ENCODE results near the gene BLVRB. TPM values are rescaled to one million over a fixed set of nuclear protein-coding genes. Genes with fewer than 3 reads are reported as not detected.
"Not testable (repeated sequence)": the region's sequence is repeated elsewhere in the genome, so short reads cannot be mapped to it uniquely, and the experiment has no call there.

BLVRB gene
- total and polyA plus RNA-seq, 2 of the 8 experiments (the other 6 are each of a cell fraction or from before 2014, with no cell fraction given), result 28.7 to 182 TPM

GRCh38 chr19:40431698-40432097, 33.8 kb downstream of the BLVRB start:
- no peak overlapping the region for H2AFZ ChIP-seq (ENCODE audit: low read length)
- H4K8ac ChIP-seq (ENCODE audit: extremely low read depth, insufficient read depth, low read length), result no peak overlapping the region
- no peak overlapping the region for H3K23ac ChIP-seq (ENCODE audit: insufficient read length)
- H3K18ac ChIP-seq (ENCODE audit: extremely low read depth, low read length), result no peak overlapping the region
- H3K4me3 ChIP-seq (ENCODE audit: extremely low read depth in 1 of 4, insufficient read depth in 2 of 4, low read depth in 3 of 4, low read length in 4 of 4), result no peak overlapping the region
- no peak overlapping the region for H3K27ac ChIP-seq (ENCODE audit: low read depth, low read length)
- no peaks in the 10 kb centered on the region for H3K27me3 ChIP-seq (replicated peaks in 1 of 4; ENCODE audit: control insufficient read depth in 3 of 4, extremely low read depth in 1 of 4, insufficient read depth in 3 of 4, low read length in 3 of 4)
- H3K79me2 ChIP-seq (ENCODE audit: control insufficient read depth in 1 of 2, insufficient read depth in 2 of 2, low read length in 2 of 2), result no peaks in the 10 kb centered on the region
- H2BK12ac ChIP-seq (ENCODE audit: low read depth, low read length), result no peak overlapping the region
- FAIRE-seq (no peak), DNase-seq (ENCODE audit: low read depth in 1 of 2, low spot score in 2 of 2) (no peak)
- no peak overlapping the region for H4K5ac ChIP-seq (ENCODE audit: insufficient read length, low read depth, low read length)
- peaks cover 2% of the 10 kb centered on the region; the same call in 1 of the 2 replicates for H3K23me2 ChIP-seq (ENCODE audit: low read depth, low read length)
- H3K4ac ChIP-seq (replicated peaks; ENCODE audit: insufficient read length, low read depth, low read length), result no peak overlapping the region
- no peak overlapping the region for H2BK20ac ChIP-seq (ENCODE audit: low read length)
- no peak overlapping the region for H3K14ac ChIP-seq (ENCODE audit: insufficient read length)
- no peak overlapping the region for H3K4me2 ChIP-seq (ENCODE audit: insufficient read depth in 1 of 2, low read depth in 2 of 2, low read length in 2 of 2)
- ChIA-PET CTCF (ENCODE audit: partially characterized antibody) (interaction anchor here (1.2 to 3.9 kb wide), 2 partner anchors 9 to 11 kb away, joined by 3 to 21 read pairs; no protein-coding TSS in a partner anchor), POLR2A (ENCODE audit: partially characterized antibody) (interaction anchor here (1.0 kb wide), 1 partner anchor 11 kb away, joined by 3 read pairs; no protein-coding TSS in a partner anchor)
- H3K56ac ChIP-seq (replicated peaks; ENCODE audit: insufficient read length, low read depth, low read length), result no peak overlapping the region
- peaks cover 0 to 4% (median 3%) of the 10 kb centered on the region in 4 experiments; a peak in 4 of 7 replicates for H3K4me1 ChIP-seq (replicated peaks in 1 of 4; ENCODE audit: control insufficient read depth in 3 of 4, insufficient read depth in 4 of 4, low read length in 3 of 4)
- no peak overlapping the region for H2BK15ac ChIP-seq (ENCODE audit: low read length)
- H2BK120ac ChIP-seq (replicated peaks; ENCODE audit: low read depth, low read length), result no peak overlapping the region
- TF ChIP-seq RFX5 (IDR thresholded peaks at IDR 0.05; ENCODE audit: borderline replicate concordance, low read depth, low read length), result no peak
- no peak overlapping the region for H3K9ac ChIP-seq (replicated peaks in 1 of 4; ENCODE audit: extremely low read depth in 1 of 4, low read depth in 3 of 4, low read length in 3 of 4)
- H3K79me1 ChIP-seq (ENCODE audit: low read depth, low read length), result no peaks in the 10 kb centered on the region
- no peaks in the 10 kb centered on the region for H4K20me1 ChIP-seq (replicated peaks in 1 of 2; ENCODE audit: control insufficient read depth in 1 of 2, insufficient read depth in 2 of 2, low read length in 2 of 2)
- H4K91ac ChIP-seq (replicated peaks; ENCODE audit: insufficient read length, low read length), result no peak overlapping the region
- no peaks in the 10 kb centered on the region for H3K36me3 ChIP-seq (ENCODE audit: control insufficient read depth in 2 of 4, insufficient read depth in 4 of 4, low read length in 3 of 4)
- no peak overlapping the region for H2AK5ac ChIP-seq (ENCODE audit: low read depth, low read length)
- no peaks in the 10 kb centered on the region for H3K9me3 ChIP-seq (ENCODE audit: insufficient read depth in 2 of 2, low read depth in 1 of 2, low read length in 1 of 2)
- WGBS, 2 experiments (ENCODE audit: extremely low coverage in 1 of 2, insufficient coverage in 1 of 2, insufficient read length in 1 of 2, insufficient replicate concordance in 2 of 2, low coverage in 1 of 2, low lambda C conversion rate in 2 of 2, missing lambda C conversion rate in 1 of 2), result 81% methylated on average over 3 of the region's 3 CpGs; no CpG with 5 or more reads in 1 of the 2 experiments
- no peak overlapping the region for H2BK5ac ChIP-seq (ENCODE audit: low read depth, low read length)

GRCh38 chr19:40430242-40430641, 35.3 kb downstream of the BLVRB start:
- not testable (repeated sequence) for H2BK120ac ChIP-seq (replicated peaks; ENCODE audit: low read depth, low read length); H3K9me3 ChIP-seq (ENCODE audit: insufficient read depth in 2 of 2, low read depth in 1 of 2, low read length in 1 of 2); H2AFZ ChIP-seq (ENCODE audit: low read length); H3K56ac ChIP-seq (replicated peaks; ENCODE audit: insufficient read length, low read depth, low read length); H3K27me3 ChIP-seq (replicated peaks in 1 of 4; ENCODE audit: control insufficient read depth in 3 of 4, extremely low read depth in 1 of 4, insufficient read depth in 3 of 4, low read length in 3 of 4); H4K20me1 ChIP-seq (replicated peaks in 1 of 2; ENCODE audit: control insufficient read depth in 1 of 2, insufficient read depth in 2 of 2, low read length in 2 of 2); H3K9ac ChIP-seq (replicated peaks in 1 of 4; ENCODE audit: extremely low read depth in 1 of 4, low read depth in 3 of 4, low read length in 3 of 4); H4K5ac ChIP-seq (ENCODE audit: insufficient read length, low read depth, low read length); H3K23me2 ChIP-seq (ENCODE audit: low read depth, low read length); H3K18ac ChIP-seq (ENCODE audit: extremely low read depth, low read length); H2BK5ac ChIP-seq (ENCODE audit: low read depth, low read length); H3K4ac ChIP-seq (replicated peaks; ENCODE audit: insufficient read length, low read depth, low read length); H3K14ac ChIP-seq (ENCODE audit: insufficient read length); H3K27ac ChIP-seq (ENCODE audit: low read depth, low read length); H3K4me3 ChIP-seq (ENCODE audit: extremely low read depth in 1 of 4, insufficient read depth in 2 of 4, low read depth in 3 of 4, low read length in 4 of 4); H2BK15ac ChIP-seq (ENCODE audit: low read length); H3K79me1 ChIP-seq (ENCODE audit: low read depth, low read length); H2BK12ac ChIP-seq (ENCODE audit: low read depth, low read length); H2BK20ac ChIP-seq (ENCODE audit: low read length); H3K4me1 ChIP-seq (replicated peaks in 1 of 4; ENCODE audit: control insufficient read depth in 3 of 4, insufficient read depth in 4 of 4, low read length in 3 of 4); H3K23ac ChIP-seq (ENCODE audit: insufficient read length); H3K4me2 ChIP-seq (ENCODE audit: insufficient read depth in 1 of 2, low read depth in 2 of 2, low read length in 2 of 2); DNase-seq (ENCODE audit: low read depth in 1 of 2, low spot score in 2 of 2); FAIRE-seq; H3K79me2 ChIP-seq (ENCODE audit: control insufficient read depth in 1 of 2, insufficient read depth in 2 of 2, low read length in 2 of 2); H4K8ac ChIP-seq (ENCODE audit: extremely low read depth, insufficient read depth, low read length); H2AK5ac ChIP-seq (ENCODE audit: low read depth, low read length); H4K91ac ChIP-seq (replicated peaks; ENCODE audit: insufficient read length, low read length); H3K36me3 ChIP-seq (ENCODE audit: control insufficient read depth in 2 of 4, insufficient read depth in 4 of 4, low read length in 3 of 4)
- CTCF ChIA-PET (ENCODE audit: partially characterized antibody), result interaction anchor here (3.9 kb wide), 1 partner anchor 10 kb away, joined by 21 read pairs; no protein-coding TSS in a partner anchor
- WGBS, 2 experiments (ENCODE audit: extremely low coverage in 1 of 2, insufficient coverage in 1 of 2, insufficient read length in 1 of 2, insufficient replicate concordance in 2 of 2, low coverage in 1 of 2, low lambda C conversion rate in 2 of 2, missing lambda C conversion rate in 1 of 2), result 94% methylated on average over 9 of the region's 10 CpGs; no CpG with 5 or more reads in 1 of the 2 experiments
- POLR2A ChIA-PET (ENCODE audit: partially characterized antibody), result interaction anchor here (0.6 to 1.5 kb wide), 3 partner anchors 10 to 27 kb away, joined by 3 to 5 read pairs (median 4); no protein-coding TSS in a partner anchor

Measured in H1 (cell line).